Uterus (tissue), 4 donors: ENCODE measurements around the gene YARS1. TPM values are rescaled to one million over a fixed set of nuclear protein-coding genes. Genes with fewer than 3 reads are reported as not detected.

Experiments used
- DNase-seq, 2 donors: peaks; one replicate each; pipeline ENCODE4 v3.0.0-alpha.2; 2019 to 2020
- H3K27ac ChIP-seq, 2 donors: fragments of 200-600 bp; sonication (generic); 1 replicate in 1 of 2; 2 replicates in 1 of 2; pipeline ENCODE4 v1.5.1; 2016 to 2018
- H3K27me3 ChIP-seq, 2 donors: fragments of 200-600 bp; sonication (generic); one replicate each; pipeline ENCODE4 v1.5.1; 2018 to 2019; ENCODE audit warnings: control low read depth in 1 of 2
- H3K36me3 ChIP-seq, 2 donors: fragments of 200-600 bp; sonication (generic); one replicate each; pipeline ENCODE4 v1.5.1; 2019; ENCODE audit warnings: control low read depth in 1 of 2
- H3K4me1 ChIP-seq, 2 donors: fragments of 200-600 bp; sonication (generic); one replicate each; pipeline ENCODE4 v1.5.1; 2018 to 2019; ENCODE audit warnings: control low read depth in 1 of 2
- H3K4me3 ChIP-seq, 2 donors: fragments of 200-600 bp; sonication (generic); 1 replicate in 1 of 2; 2 replicates in 1 of 2; pipeline ENCODE4 v1.5.1; 2018 to 2019; ENCODE audit warnings: mild to moderate bottlenecking in 1 of 2
- H3K9me3 ChIP-seq, 2 donors: fragments of 200-600 bp; sonication (generic); one replicate each; pipeline ENCODE4 v1.5.1; 2019; ENCODE audit warnings: control low read depth in 1 of 2
- POLR2A ChIP-seq, 2 donors: fragments of 450-650 bp; IDR thresholded peaks; one replicate each; pipeline ENCODE4 v1.6.1; 2016; ENCODE audit warnings: antibody characterized with exemption in 2 of 2, mild to moderate bottlenecking in 1 of 2, moderate library complexity in 1 of 2
- intact Hi-C: fragments of 100-400 bp; cut with DNase I; formaldehyde crosslinking; loops from one replicate; pipeline ENCODE4 v1.15.1; 2023; ENCODE audit warnings: low total_unique reads
- total RNA-seq, 4 donors: library from RNA; depleted of rRNA in 3 of 4; stranded (reverse); fragments of >200 nt in 3 of 4; gene quantifications; one replicate each; pipeline versions ENCODE4 v1.1.0 to v1.2.4, GENCODE V29; 2014 to 2023
- TF ChIP-seq, protein P1 (sequence below), 4 experiments: fragments of 200-600 bp in 2 of 4; fragments of 450-650 bp in 2 of 4; sonication (generic) in 2 of 4; IDR thresholded peaks; one replicate each; pipeline ENCODE4 v1.5.1; 2016 to 2019; ENCODE audit warnings: antibody characterized with exemption in 4 of 4, mild to moderate bottlenecking in 2 of 4, moderate library complexity in 1 of 4
- donor health status: DM: yes; HTN: yes; CAD: no.

Gene YARS1
- total RNA-seq, 4 donors from 2014 or later, result 15.9 to 67.7 (median 30.4) TPM

DNA sequence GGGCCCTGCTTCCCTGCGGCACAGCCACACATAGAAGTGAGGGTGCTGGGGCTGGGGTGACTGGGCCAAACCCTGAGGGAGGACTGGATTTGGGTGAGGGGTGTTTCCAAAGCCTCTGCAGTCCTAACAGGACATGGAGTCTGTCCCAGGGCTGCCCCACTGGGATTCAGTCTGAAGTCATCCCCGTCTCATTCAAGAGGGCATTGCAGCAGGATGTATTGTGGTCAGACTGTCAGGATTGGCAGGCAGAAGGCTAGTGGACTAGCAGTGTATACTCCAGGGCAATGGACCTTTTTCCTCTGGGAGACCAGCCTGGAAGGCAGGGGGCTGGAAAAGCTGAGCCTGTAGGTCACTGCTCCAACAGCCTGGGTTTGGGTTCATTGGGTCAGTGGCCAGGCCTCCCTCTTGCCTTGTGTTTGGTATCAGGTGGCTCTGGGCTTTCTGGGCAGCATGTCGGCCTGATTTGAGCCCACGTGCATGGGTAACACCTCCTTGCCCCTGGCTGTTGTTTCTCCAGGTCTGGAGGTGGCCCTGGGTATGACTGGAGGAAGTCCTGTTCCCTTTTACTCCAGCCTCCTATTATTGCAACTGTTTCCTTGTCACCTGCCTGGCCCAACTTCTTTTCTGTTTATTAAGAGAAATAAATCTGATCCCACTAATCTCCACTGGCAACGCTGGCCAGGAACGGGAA, 73.6 kb downstream of the YARS1 start:
- no peaks in the 10 kb centered on the region for H3K9me3 ChIP-seq
- intact Hi-C loops, result no loop called here
- H3K4me1 ChIP-seq, result no peaks in the 10 kb centered on the region
- no peaks in the 10 kb centered on the region for H3K27me3 ChIP-seq
- H3K36me3 ChIP-seq, result no peaks in the 10 kb centered on the region
- H3K4me3 ChIP-seq, result no peak overlapping the region
- H3K27ac ChIP-seq, result peak overlapping the region; percentile 85 to 87
- no peak for TF ChIP-seq POLR2A (IDR thresholded peaks at IDR 0.05)
- TF ChIP-seq, protein P1, sequence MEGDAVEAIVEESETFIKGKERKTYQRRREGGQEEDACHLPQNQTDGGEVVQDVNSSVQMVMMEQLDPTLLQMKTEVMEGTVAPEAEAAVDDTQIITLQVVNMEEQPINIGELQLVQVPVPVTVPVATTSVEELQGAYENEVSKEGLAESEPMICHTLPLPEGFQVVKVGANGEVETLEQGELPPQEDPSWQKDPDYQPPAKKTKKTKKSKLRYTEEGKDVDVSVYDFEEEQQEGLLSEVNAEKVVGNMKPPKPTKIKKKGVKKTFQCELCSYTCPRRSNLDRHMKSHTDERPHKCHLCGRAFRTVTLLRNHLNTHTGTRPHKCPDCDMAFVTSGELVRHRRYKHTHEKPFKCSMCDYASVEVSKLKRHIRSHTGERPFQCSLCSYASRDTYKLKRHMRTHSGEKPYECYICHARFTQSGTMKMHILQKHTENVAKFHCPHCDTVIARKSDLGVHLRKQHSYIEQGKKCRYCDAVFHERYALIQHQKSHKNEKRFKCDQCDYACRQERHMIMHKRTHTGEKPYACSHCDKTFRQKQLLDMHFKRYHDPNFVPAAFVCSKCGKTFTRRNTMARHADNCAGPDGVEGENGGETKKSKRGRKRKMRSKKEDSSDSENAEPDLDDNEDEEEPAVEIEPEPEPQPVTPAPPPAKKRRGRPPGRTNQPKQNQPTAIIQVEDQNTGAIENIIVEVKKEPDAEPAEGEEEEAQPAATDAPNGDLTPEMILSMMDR (IDR thresholded peaks at IDR 0.05), result no peak
- DNase-seq, result no peak

GRCh38 chr1:32742956-32743355, 74.2 kb downstream of the YARS1 start:
- no peak for TF ChIP-seq POLR2A (IDR thresholded peaks at IDR 0.05)
- TF ChIP-seq, protein P1 (IDR thresholded peaks at IDR 0.05), result no peak
- DNase-seq, result no peak
- intact Hi-C loops, result no loop called here
- Histone ChIP-seq H3K27ac (peak overlapping the region; percentile 85 to 87), H3K27me3 (no peaks in the 10 kb centered on the region), H3K4me3 (no peak overlapping the region), H3K4me1 (no peaks in the 10 kb centered on the region), H3K36me3 (no peaks in the 10 kb centered on the region), H3K9me3 (no peaks in the 10 kb centered on the region)

DNA sequence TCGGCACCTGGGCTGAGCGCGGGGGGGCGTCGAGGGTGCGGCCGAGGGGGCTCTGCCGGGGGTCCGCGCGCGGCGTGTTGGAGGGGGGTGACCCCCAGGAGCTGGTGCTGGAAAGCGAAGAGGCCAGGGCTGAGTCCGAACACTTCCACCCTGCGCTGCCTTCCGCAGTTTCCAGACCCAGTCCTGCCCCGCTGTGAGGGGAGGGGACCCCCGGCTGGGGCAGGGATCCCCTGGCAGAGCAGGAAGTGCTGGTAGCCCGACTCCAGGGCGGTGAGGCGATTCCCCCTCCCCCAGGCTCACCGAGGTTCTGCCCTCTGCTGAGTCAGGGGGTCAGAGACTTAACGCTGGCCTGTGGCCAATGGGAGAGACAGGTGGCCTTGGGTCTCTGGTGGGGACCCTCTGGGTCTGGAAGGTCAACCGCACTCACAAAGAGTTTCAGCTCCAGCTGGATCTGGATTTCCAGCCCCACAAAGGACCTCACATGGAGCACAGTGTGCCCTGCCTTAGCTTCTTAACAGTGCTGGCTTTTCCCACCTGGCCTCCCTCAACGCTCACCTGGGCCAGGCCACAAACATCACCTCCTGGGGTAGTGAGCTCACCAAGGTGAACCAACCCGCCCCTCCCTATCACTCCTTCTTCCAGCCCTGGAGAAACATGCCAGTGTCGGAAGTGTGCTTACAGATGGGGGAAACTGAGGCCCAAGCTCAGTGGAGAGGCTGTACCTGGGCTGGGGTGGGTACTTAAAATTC, 74.8 kb downstream of the YARS1 start:
- Histone ChIP-seq H3K36me3 (no peaks in the 10 kb centered on the region), H3K27ac (peak overlapping the region; percentile 85 to 87), H3K9me3 (no peaks in the 10 kb centered on the region), H3K27me3 (no peaks in the 10 kb centered on the region), H3K4me1 (no peaks in the 10 kb centered on the region), H3K4me3 (peak overlapping the region; percentile 47 to 54)
- no peak for TF ChIP-seq POLR2A (IDR thresholded peaks at IDR 0.05)
- TF ChIP-seq, protein P1 (IDR thresholded peaks at IDR 0.05), result no peak
- intact Hi-C loops, result no loop called here
- DNase-seq, result peak in 1 of 2 donors; percentile 34

- no peaks in the 10 kb centered on the region for H3K27me3 ChIP-seq
- H3K27ac ChIP-seq, result peak overlapping the region; percentile 85 to 87
- no peak for TF ChIP-seq POLR2A (IDR thresholded peaks at IDR 0.05)
- TF ChIP-seq, protein P1 (IDR thresholded peaks at IDR 0.05), result peak; percentile 28 to 55 (median 44)
- no peaks in the 10 kb centered on the region for H3K9me3 ChIP-seq
- intact Hi-C loops, result no loop called here
- H3K4me3 ChIP-seq, result peak overlapping the region; percentile 47 to 54
- DNase-seq, result peak in 1 of 2 donors; percentile 31
- H3K4me1 ChIP-seq, result no peaks in the 10 kb centered on the region
- H3K36me3 ChIP-seq, result no peaks in the 10 kb centered on the region
Observed at GRCh38 chr1:32741413-32742198, 75.6 kb downstream of the YARS1 start.
